HG02852 (cell line): Measurements from ENCODE around the gene MOCOS.

Source experiments
- ATAC-seq: cut with Tn5 transposase; IDR thresholded peaks from one replicate; pipeline ENCODE4 v1.9.1; 2021; ENCODE audit warnings: mild to moderate bottlenecking, moderate library complexity; ENCODE audit not compliant: unreplicated experiment

MOCOS gene

GRCh38 chr18:36299015-36299414 is 111.7 kb downstream of the MOCOS start:
- ATAC-seq: no peak

- no peak for ATAC-seq
These were observed 112.9 kb downstream of the MOCOS start for GRCh38 chr18:36300211-36300610.

- no peak for ATAC-seq
These were observed 114.6 kb downstream of the MOCOS start for GRCh38 chr18:36301884-36302283.

GRCh38 chr18:36302676-36303075 is 115.4 kb downstream of the MOCOS start:
- no peak for ATAC-seq

GRCh38 chr18:36303211-36303844 is 116.0 kb downstream of the MOCOS start:
- no peak for ATAC-seq

- no peak for ATAC-seq
These were observed 117.4 kb downstream of the MOCOS start for GRCh38 chr18:36304723-36305122.

- no peak for ATAC-seq
These were observed 118.1 kb downstream of the MOCOS start for GRCh38 chr18:36305375-36305774.

GRCh38 chr18:36307513-36307912 is 120.2 kb downstream of the MOCOS start:
- ATAC-seq: no peak

- no peak for ATAC-seq
These were observed 121.6 kb downstream of the MOCOS start for GRCh38 chr18:36308711-36309435.

GRCh38 chr18:36309436-36310391 is 122.4 kb downstream of the MOCOS start:
- ATAC-seq: no peak

- no peak for ATAC-seq
These were observed 123.8 kb downstream of the MOCOS start for GRCh38 chr18:36311026-36311570.

DNA sequence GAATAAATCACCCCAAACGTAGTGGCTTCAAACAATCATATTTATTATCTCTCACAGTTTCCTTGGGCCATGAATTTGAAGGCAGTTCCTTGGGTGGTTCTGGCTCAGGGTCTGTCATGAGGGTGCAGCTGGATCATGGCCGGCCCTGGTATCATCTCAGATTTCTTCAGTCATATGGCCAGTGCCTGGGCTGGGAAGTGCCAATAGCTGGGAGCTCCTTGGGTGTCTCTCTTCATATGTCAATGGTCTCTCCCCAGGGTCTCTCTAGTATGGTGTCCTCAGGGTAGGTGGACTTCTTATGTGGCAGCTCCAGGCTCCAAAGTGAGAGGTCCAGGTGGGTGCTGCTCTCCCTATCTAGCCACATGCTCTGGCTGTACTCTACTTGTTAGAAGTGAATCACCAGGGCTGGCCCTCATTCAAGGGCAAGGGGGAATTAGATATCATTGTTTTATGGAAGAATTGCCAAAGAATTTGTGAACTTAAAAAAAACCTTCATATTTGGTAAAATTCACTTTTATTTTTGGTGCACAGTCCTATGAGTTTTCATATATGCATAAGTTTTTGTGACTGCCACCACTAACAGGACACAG is 125.6 kb downstream of the MOCOS start:
- ATAC-seq: no peak

- no peak for ATAC-seq
These were observed 126.8 kb downstream of the MOCOS start for GRCh38 chr18:36314098-36314497.

GRCh38 chr18:36314754-36315153 is 127.5 kb downstream of the MOCOS start:
- ATAC-seq: no peak

GRCh38 chr18:36315736-36316135 is 128.4 kb downstream of the MOCOS start:
- ATAC-seq: no peak

- no peak for ATAC-seq
These were observed 128.9 kb downstream of the MOCOS start for GRCh38 chr18:36316246-36316645.
